Measurements from ENCODE around the gene LARGE1.
"Not testable (repeated sequence)": the region's sequence is repeated elsewhere in the genome, so short reads cannot be mapped to it uniquely, and the experiment has no call there.

LARGE1 gene

GRCh38 chr22:33418484-33418883, 501.8 kb downstream of the LARGE1 start:
- no peak for DNase-seq (ENCODE audit: low spot score)

GRCh38 chr22:33415401-33415800, 504.9 kb downstream of the LARGE1 start:
- no peak for DNase-seq (ENCODE audit: low spot score)

- no peak for DNase-seq (ENCODE audit: low spot score)
Measured at GRCh38 chr22:33409079-33409478, 511.2 kb downstream of the LARGE1 start.

GRCh38 chr22:33405194-33405593, 515.1 kb downstream of the LARGE1 start:
- no peak for DNase-seq (ENCODE audit: low spot score)

GRCh38 chr22:33404723-33405122, 515.6 kb downstream of the LARGE1 start:
- no peak for DNase-seq (ENCODE audit: low spot score)

- DNase-seq (ENCODE audit: low spot score), result no peak
Measured at GRCh38 chr22:33402325-33402724, 518.0 kb downstream of the LARGE1 start.

- DNase-seq (ENCODE audit: low spot score), result no peak
Measured at GRCh38 chr22:33401291-33401690, 519.0 kb downstream of the LARGE1 start.

GRCh38 chr22:33400891-33401290, 519.4 kb downstream of the LARGE1 start:
- DNase-seq (ENCODE audit: low spot score), result no peak

GRCh38 chr22:33400061-33400840, 520.0 kb downstream of the LARGE1 start:
- DNase-seq (ENCODE audit: low spot score), result no peak

GRCh38 chr22:33397381-33397907, 522.8 kb downstream of the LARGE1 start:
- DNase-seq (ENCODE audit: low spot score), result no peak

GRCh38 chr22:33393432-33393831, 526.8 kb downstream of the LARGE1 start:
- DNase-seq (ENCODE audit: low spot score), result no peak

- DNase-seq (ENCODE audit: low spot score), result no peak
Measured at GRCh38 chr22:33391298-33391697, 529.0 kb downstream of the LARGE1 start.

- no peak for DNase-seq (ENCODE audit: low spot score)
Measured at GRCh38 chr22:33389936-33390335, 530.3 kb downstream of the LARGE1 start.

GRCh38 chr22:33386270-33386669, 534.0 kb downstream of the LARGE1 start:
- DNase-seq (ENCODE audit: low spot score), result no peak

- DNase-seq (ENCODE audit: low spot score), result no peak
Measured at GRCh38 chr22:33385611-33386010, 534.7 kb downstream of the LARGE1 start.

GRCh38 chr22:33382436-33382835, 537.8 kb downstream of the LARGE1 start:
- DNase-seq (ENCODE audit: low spot score), result no peak

- no peak for DNase-seq (ENCODE audit: low spot score)
Measured at GRCh38 chr22:33381531-33382406, 538.5 kb downstream of the LARGE1 start.

GRCh38 chr22:33380789-33381530, 539.3 kb downstream of the LARGE1 start:
- no peak for DNase-seq (ENCODE audit: low spot score)

GRCh38 chr22:33379836-33380235, 540.4 kb downstream of the LARGE1 start:
- no peak for DNase-seq (ENCODE audit: low spot score)

- DNase-seq (ENCODE audit: low spot score), result no peak
Measured at GRCh38 chr22:33372875-33373274, 547.4 kb downstream of the LARGE1 start.

GRCh38 chr22:33363256-33363655, 557.0 kb downstream of the LARGE1 start:
- not testable (repeated sequence) for DNase-seq (ENCODE audit: low spot score)

GRCh38 chr22:33362702-33363101, 557.6 kb downstream of the LARGE1 start:
- no peak for DNase-seq (ENCODE audit: low spot score)
